AG04450 (cell line): ENCODE data around the gene EPN2. TPM values are rescaled to one million over a fixed set of nuclear protein-coding genes. Genes with fewer than 3 reads are reported as not detected.

Experiments
- CTCF ChIA-PET: fragments of 300-600, 350-600 bp; formaldehyde crosslinking; extraction: SDS; loops from one replicate; lab custom pipeline; 2022; ENCODE audit warnings: antibody characterized with exemption, inconsistent platforms; lab: Charles Lee
- POLR2A ChIA-PET: fragments of 350-600 bp; formaldehyde crosslinking; extraction: SDS; loops from one replicate; lab custom pipeline; 2021; ENCODE audit warnings: antibody characterized with exemption, inconsistent platforms; lab: Yijun Ruan, JAX
- DNase-seq: peaks from one replicate; pipeline ENCODE4 v3.0.0-alpha.2; 2011; ENCODE audit warnings: low read depth, low spot score
- H3K27ac ChIP-seq: one replicate; pipeline ENCODE4 v1.5.1; 2012; ENCODE audit warnings: low read depth, low read length, control low read depth
- H3K27me3 ChIP-seq: one replicate; pipeline ENCODE4 v1.6.0; 2012; ENCODE audit warnings: low read length; ENCODE audit not compliant: control insufficient read depth, insufficient read depth
- H3K4me3 ChIP-seq: 2 replicates; pipeline ENCODE4 v1.5.1; 2011; ENCODE audit warnings: mild to moderate bottlenecking, low read depth, low read length, control low read depth
- H3K9me3 ChIP-seq: 2 replicates; pipeline ENCODE4 v1.5.1; 2012; ENCODE audit warnings: low read length; ENCODE audit not compliant: control insufficient read depth, insufficient read depth
- polyA plus RNA-seq: library from polyadenylated mRNA; depleted of rRNA; stranded (reverse); fragments of >200 nt; gene quantifications from 2 replicates; pipeline ENCODE4 v1.2.3, GENCODE V29; 2011
- TF ChIP-seq, protein P1 (sequence below): IDR thresholded peaks from 2 replicates; pipeline ENCODE4 v1.5.1; 2011; ENCODE audit warnings: low read depth, low read length, control low read depth, inconsistent platforms

Gene EPN2
- polyA plus RNA-seq, 1 experiment = 27.9 TPM

DNA sequence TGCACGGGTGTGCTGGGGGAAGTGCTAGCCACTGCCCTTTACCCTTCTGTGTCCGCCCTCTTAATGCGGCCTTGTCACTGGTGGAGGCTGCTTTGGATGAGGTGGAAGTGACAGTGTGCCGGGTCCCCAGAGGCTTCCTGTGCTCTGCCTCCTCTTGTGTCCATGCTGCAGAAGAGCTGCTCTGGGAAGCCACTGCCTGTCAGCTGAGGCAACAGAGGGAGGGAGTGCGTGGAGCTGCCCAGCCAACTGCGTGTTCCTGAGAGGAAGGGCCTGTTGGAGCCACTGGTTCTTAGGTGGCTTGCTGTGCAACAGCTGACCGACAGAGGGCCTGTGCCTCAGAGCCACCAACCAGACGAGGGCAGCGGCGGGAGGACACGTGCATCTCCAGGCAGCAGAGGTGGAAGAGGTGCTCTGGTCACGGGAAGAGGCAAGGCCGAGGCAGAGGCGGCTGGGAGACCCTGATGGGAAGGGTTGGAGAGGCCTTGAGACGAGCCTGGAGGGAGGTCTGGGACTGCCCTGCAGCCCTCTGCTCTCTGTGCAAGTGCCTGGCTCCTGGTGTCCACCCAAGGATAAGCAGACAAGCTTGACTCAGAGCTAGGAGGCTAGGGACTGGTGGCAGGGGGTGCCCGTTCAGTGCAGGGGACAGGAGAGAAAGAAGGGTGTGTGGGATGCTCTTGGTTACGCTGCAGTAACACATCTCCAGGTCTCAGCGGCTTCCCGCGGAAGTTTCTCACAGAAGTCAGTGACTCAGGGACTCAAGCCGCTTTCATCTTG is 100.0 kb downstream of the EPN2 start:
- Histone ChIP-seq H3K27ac (no peak overlapping the region), H3K4me3 (no peak overlapping the region), H3K9me3 (no peaks in the 10 kb centered on the region; the same call in 1 of the 2 replicates), H3K27me3 (no peaks in the 10 kb centered on the region)
- POLR2A ChIA-PET = no interaction called here
- TF ChIP-seq, protein P1, sequence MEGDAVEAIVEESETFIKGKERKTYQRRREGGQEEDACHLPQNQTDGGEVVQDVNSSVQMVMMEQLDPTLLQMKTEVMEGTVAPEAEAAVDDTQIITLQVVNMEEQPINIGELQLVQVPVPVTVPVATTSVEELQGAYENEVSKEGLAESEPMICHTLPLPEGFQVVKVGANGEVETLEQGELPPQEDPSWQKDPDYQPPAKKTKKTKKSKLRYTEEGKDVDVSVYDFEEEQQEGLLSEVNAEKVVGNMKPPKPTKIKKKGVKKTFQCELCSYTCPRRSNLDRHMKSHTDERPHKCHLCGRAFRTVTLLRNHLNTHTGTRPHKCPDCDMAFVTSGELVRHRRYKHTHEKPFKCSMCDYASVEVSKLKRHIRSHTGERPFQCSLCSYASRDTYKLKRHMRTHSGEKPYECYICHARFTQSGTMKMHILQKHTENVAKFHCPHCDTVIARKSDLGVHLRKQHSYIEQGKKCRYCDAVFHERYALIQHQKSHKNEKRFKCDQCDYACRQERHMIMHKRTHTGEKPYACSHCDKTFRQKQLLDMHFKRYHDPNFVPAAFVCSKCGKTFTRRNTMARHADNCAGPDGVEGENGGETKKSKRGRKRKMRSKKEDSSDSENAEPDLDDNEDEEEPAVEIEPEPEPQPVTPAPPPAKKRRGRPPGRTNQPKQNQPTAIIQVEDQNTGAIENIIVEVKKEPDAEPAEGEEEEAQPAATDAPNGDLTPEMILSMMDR = no peak
- CTCF ChIA-PET = interaction anchor here (0.5 to 1.5 kb wide), 2 partner anchors 60 to 88 kb away, joined by 3 to 4 read pairs; no protein-coding TSS in a partner anchor
- no peak for DNase-seq

DNA sequence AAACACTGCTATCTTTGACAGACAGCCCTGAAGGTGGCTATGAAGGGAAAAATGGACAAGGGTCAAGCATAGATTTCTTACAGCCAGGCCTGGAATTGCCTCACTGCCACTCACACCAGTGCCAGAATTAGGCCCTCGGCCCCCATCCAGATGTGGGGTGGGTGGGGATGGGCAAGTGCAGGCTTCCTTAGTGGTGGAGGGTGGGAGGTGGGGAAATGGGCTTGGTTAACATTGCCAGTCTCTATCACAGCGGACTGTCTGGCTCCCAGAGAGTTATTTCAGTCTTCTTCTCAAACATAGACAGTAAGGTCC is 100.5 kb downstream of the EPN2 start:
- no peak for DNase-seq
- ChIA-PET POLR2A (no interaction called here), CTCF (interaction anchor here (1.5 kb wide), 1 partner anchor 89 kb away, joined by 4 read pairs; no protein-coding TSS in a partner anchor)
- H3K4me3 ChIP-seq = no peak overlapping the region
- no peak overlapping the region for H3K27ac ChIP-seq
- no peaks in the 10 kb centered on the region; the same call in 1 of the 2 replicates for H3K9me3 ChIP-seq
- H3K27me3 ChIP-seq = no peaks in the 10 kb centered on the region
- TF ChIP-seq, protein P1 = no peak

DNA sequence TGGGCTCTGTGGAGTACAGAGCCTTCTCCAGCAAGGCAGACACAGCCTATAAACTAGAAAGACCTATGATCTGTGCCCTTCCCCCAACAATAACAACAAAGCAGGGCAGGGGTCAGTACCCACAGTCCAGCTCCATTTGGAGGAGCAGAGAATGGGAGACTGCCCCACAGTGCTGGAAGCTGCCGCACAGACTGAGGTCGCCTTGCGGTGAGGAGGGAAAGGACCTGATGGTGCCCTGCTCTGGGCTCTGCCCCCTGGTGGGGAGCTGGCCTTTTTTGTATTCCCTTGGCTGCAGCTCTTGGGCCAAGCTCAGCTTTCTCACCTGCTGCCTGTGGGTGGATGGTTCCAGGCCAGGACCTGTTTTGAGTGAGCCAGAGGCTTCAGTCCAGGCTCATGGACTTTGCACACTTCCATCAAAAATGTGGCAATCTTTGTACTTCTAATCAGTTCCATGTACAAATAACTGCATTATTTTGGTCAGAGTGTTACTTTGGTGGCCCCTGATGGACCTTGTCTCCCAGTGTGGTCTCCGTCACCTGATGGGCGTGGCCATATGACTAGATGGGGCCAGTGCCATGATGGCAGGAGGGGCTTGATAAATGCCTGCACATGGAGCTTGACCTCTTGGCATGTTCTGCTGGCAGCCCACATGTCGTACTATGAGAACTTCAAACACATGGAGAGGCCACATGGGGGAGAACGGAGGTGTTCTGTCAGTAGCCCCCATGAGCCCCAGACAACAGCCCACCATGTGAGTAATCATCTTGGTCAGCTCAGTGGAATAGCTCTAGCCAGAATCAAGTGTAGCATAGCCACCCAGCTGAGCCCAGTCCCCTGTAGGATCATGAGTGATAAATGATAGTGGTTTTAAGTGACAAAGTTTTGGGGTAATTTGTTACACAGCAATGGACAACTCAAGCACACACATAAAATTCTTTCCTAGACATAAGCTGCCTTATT is 101.1 kb downstream of the EPN2 start:
- Histone ChIP-seq H3K27ac (no peak overlapping the region), H3K9me3 (no peaks in the 10 kb centered on the region; the same call in 1 of the 2 replicates), H3K27me3 (no peaks in the 10 kb centered on the region), H3K4me3 (no peak overlapping the region)
- ChIA-PET POLR2A (no interaction called here), CTCF (interaction anchor here (0.9 to 1.5 kb wide), 4 partner anchors 9 to 89 kb away, joined by 3 to 4 read pairs (median 4); partner anchors contain the start of gene B9D1)
- DNase-seq = no peak
- TF ChIP-seq, protein P1 = peak; percentile 55

DNA sequence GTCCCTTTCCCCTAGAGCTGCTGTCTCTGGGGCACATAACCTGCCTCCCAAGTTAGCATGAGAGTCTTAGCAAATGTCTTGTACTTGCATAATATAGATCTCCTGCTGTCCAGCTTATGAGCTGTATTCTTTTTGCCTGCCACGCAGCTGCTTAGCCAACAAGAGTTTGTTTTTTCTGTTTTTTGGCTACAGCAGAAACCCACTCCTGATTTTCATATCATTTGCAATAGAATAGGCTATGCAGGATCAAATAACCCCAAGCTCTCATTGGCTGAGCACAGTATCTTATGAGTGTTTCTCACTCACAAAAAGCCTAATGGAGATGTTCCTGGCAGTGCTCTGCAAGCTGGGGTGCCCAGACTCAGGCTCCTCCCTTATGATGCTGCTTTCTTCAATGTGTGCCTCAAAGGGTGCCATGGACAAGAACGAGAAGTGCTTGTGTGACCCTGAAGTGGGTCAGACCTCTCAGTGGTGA is 102.2 kb downstream of the EPN2 start:
- DNase-seq = no peak
- H3K4me3 ChIP-seq = no peak overlapping the region
- CTCF ChIA-PET = interaction anchor here (1.0 kb wide), 2 partner anchors 14 to 23 kb away, joined by 3 to 4 read pairs; partner anchors contain the start of gene B9D1
- H3K9me3 ChIP-seq = no peaks in the 10 kb centered on the region; the same call in 1 of the 2 replicates
- TF ChIP-seq, protein P1 = no peak
- H3K27me3 ChIP-seq = no peaks in the 10 kb centered on the region
- POLR2A ChIA-PET = no interaction called here
- no peak overlapping the region for H3K27ac ChIP-seq
